ENCODE data around the gene BTBD8.

- TF ChIP-seq CTCF (IDR thresholded peaks at IDR 0.05): no peak
- TF ChIP-seq POLR2A (IDR thresholded peaks at IDR 0.05): no peak
Observed at GRCh38 chr1:92085727-92086126, 5.6 kb downstream of the BTBD8 start.
